IPS DF 6.9 (cell line): Measurements from ENCODE around the gene NEDD9.

Experiments used
- DNase-seq: peaks from one replicate; pipeline ENCODE4 v3.0.0-alpha.2; 2013; ENCODE audit warnings: low read depth, low spot score
- H3K27ac ChIP-seq: one replicate; pipeline ENCODE4 v1.5.1; 2013; ENCODE audit warnings: low read length, control low read depth
- H3K27me3 ChIP-seq: 2 replicates; pipeline ENCODE4 v1.6.1; 2013; ENCODE audit warnings: mild to moderate bottlenecking, low read length; ENCODE audit not compliant: control insufficient read depth, insufficient read depth
- H3K36me3 ChIP-seq: 2 replicates; pipeline ENCODE4 v1.6.1; 2013; ENCODE audit warnings: low read length; ENCODE audit not compliant: control insufficient read depth, insufficient read depth
- H3K4me1 ChIP-seq: 2 replicates; pipeline ENCODE4 v1.6.1; 2013; ENCODE audit warnings: low read length; ENCODE audit not compliant: control insufficient read depth, insufficient read depth
- H3K4me3 ChIP-seq: 2 replicates; pipeline ENCODE4 v1.5.1; 2013; ENCODE audit warnings: mild to moderate bottlenecking, low read length
- H3K9me3 ChIP-seq: 2 replicates; pipeline ENCODE4 v1.6.1; 2013; ENCODE audit warnings: low read length, inconsistent platforms; ENCODE audit not compliant: control insufficient read depth, insufficient read depth
- WGBS: extraction: QIAGEN DNeasy Blood & Tissue Kit; methylation state at CpG from one replicate; pipeline ENCODE4 v1.1.7; 2013; ENCODE audit warnings: mixed read lengths, missing lambda C conversion rate; ENCODE audit not compliant: insufficient read length, insufficient coverage; 5-methylcytosine and 5-hydroxymethylcytosine counted together

Gene NEDD9

DNA sequence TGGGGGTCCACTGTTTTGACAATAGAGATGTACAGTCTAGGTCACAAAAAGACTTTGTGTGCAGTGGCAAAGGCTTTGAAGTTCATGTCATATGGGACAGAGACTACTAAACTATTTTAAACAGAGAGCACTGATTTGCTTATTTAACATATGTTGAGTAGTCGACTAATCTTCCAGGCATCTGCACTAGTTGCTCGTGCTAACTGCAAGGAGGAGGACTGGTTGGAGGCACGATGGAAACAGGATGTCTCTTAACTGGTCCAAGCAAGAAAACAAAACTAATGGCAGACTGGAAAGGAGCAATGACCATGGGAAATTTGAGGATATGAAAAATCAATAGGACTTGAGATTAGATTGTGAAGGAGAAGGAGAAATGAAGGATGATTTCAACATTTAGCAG lies 92.4 kb downstream of the NEDD9 start:
- Histone ChIP-seq H3K4me1 (no peaks in the 10 kb centered on the region), H3K27me3 (no peaks in the 10 kb centered on the region), H3K4me3 (no peak overlapping the region), H3K27ac (no peak overlapping the region), H3K36me3 (0 out of 2 replicates have a peak, but pooled peaks cover 2% of the 10 kb centered on the region), H3K9me3 (no peaks in the 10 kb centered on the region)
- DNase-seq = no peak
- no CpG with 5 or more reads among the region's 3 CpGs for WGBS

GRCh38 chr6:11139051-11139960 lies 93.2 kb downstream of the NEDD9 start:
- WGBS = 100% methylated on average over 1 of the region's 3 CpGs

GRCh38 chr6:11136809-11137208 lies 95.7 kb downstream of the NEDD9 start:
- H3K27ac ChIP-seq = no peak overlapping the region
- no peak for DNase-seq

More at GRCh38 chr6:11139051-11139960, 93.2 kb downstream of the NEDD9 start:
- H3K9me3 ChIP-seq = no peaks in the 10 kb centered on the region
- H3K27ac ChIP-seq = no peak overlapping the region
- 0 out of 2 replicates have a peak, but pooled peaks cover 2% of the 10 kb centered on the region for H3K36me3 ChIP-seq
- no peak for DNase-seq
- H3K27me3 ChIP-seq = no peaks in the 10 kb centered on the region
- H3K4me3 ChIP-seq = no peak overlapping the region
- no peaks in the 10 kb centered on the region for H3K4me1 ChIP-seq

More at GRCh38 chr6:11136809-11137208, 95.7 kb downstream of the NEDD9 start:
- Histone ChIP-seq H3K36me3 (0 out of 2 replicates have a peak, but pooled peaks cover 2% of the 10 kb centered on the region), H3K4me3 (no peak overlapping the region), H3K27me3 (no peaks in the 10 kb centered on the region), H3K9me3 (no peaks in the 10 kb centered on the region), H3K4me1 (no peaks in the 10 kb centered on the region)
